Measurements from ENCODE around the gene LY6G5C. TPM values are rescaled to one million over a fixed set of nuclear protein-coding genes. Genes with fewer than 3 reads are reported as not detected.

LY6G5C gene
- total and polyA plus RNA-seq, 9 of the 15 experiments (the other 6 are each of a cell fraction or from before 2014, with no cell fraction given): 0.10 to 0.67 (median 0.46) TPM; not detected in 4

DNA sequence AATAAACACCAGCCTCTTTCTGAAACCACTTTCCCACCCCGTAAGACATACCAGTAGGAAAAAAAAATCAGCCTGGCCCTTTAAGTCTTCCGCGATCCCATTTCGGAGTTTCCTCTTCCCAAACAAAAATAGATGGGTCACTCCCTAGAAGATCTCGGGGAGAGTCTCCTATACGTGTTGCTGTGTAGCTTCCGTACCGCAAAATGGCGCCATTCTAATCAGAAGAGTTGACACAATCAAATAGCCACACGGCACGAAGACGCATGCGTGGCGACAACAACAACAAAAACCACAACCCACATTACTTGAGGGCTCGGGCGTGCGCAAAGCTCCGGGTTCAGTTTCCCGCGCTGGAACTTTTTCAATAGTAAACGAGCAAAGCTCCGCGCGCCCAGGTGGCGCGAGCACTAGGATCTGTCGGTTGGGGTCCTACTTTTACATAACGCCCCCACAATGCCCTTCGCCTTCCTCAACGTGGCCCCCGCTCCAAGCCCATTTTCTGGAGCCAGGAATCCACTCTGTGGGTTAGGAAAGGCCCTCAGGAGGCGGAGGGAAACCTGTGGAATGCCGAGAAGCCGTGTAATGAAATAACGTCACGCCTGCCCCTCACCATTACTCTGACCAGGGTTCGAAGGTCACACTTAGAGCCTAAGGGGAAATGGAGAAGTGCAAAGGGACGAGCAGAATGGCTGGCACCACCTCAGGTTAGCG, 15.9 kb downstream of the LY6G5C start, which contains the start of gene GPANK1 (continued):
- no peak for TF ChIP-seq RNF219 (CRISPR knock-in tag; IDR thresholded peaks at IDR 0.05)
- TF ChIP-seq, protein P1, sequence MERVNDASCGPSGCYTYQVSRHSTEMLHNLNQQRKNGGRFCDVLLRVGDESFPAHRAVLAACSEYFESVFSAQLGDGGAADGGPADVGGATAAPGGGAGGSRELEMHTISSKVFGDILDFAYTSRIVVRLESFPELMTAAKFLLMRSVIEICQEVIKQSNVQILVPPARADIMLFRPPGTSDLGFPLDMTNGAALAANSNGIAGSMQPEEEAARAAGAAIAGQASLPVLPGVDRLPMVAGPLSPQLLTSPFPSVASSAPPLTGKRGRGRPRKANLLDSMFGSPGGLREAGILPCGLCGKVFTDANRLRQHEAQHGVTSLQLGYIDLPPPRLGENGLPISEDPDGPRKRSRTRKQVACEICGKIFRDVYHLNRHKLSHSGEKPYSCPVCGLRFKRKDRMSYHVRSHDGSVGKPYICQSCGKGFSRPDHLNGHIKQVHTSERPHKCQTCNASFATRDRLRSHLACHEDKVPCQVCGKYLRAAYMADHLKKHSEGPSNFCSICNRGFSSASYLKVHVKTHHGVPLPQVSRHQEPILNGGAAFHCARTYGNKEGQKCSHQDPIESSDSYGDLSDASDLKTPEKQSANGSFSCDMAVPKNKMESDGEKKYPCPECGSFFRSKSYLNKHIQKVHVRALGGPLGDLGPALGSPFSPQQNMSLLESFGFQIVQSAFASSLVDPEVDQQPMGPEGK (CRISPR knock-in tag; IDR thresholded peaks at IDR 0.05; ENCODE audit: borderline replicate concordance): no peak
- peak; percentile 48 for TF ChIP-seq TCF3 (CRISPR knock-in tag; IDR thresholded peaks at IDR 0.05)
- peak; percentile 9 to 20; a peak in 2 of 4 replicates for TF ChIP-seq TRIM24 (IDR thresholded peaks at IDR 0.05)
- TF ChIP-seq DEAF1 (CRISPR knock-in tag; IDR thresholded peaks at IDR 0.05): no peak
- TF ChIP-seq ZNF3 (CRISPR knock-in tag; IDR thresholded peaks at IDR 0.05): no peak
- TF ChIP-seq POLR2A (conservative IDR thresholded peaks at IDR 0.05): peak; percentile 97
- no peak; the same call in 1 of the 2 replicates for TF ChIP-seq ZBED1 (IDR thresholded peaks at IDR 0.05)
- no peak for TF ChIP-seq JUNB (CRISPR knock-in tag; conservative IDR thresholded peaks at IDR 0.05)
- TF ChIP-seq SAP30 (IDR thresholded peaks at IDR 0.05; ENCODE audit: borderline replicate concordance, insufficient read depth, low read depth, low read length, poor library complexity, severe bottlenecking): no peak
- peak; percentile 98 for TF ChIP-seq BRD4 (IDR thresholded peaks at IDR 0.05)
- no peak for TF ChIP-seq PPARD (CRISPR knock-in tag; IDR thresholded peaks at IDR 0.05)
- TF ChIP-seq ATF6 (CRISPR knock-in tag; IDR thresholded peaks at IDR 0.05): peak; percentile 98
- TF ChIP-seq ZNF24 (IDR thresholded peaks at IDR 0.05): peak; percentile 9; the same call in 1 of the 2 replicates
- no peak for TF ChIP-seq GTF2B (IDR thresholded peaks at IDR 0.05; ENCODE audit: extremely low read depth, insufficient read length)
- TF ChIP-seq E2F8 (IDR thresholded peaks at IDR 0.05; ENCODE audit: low read depth, partially characterized antibody): peak; percentile 99
- TF ChIP-seq SMARCB1 (IDR thresholded peaks at IDR 0.05; ENCODE audit: insufficient read length, low read depth): no peak
